C4-2B (cell line): ENCODE results near the gene LPXN.

Experiments
- CTCF ChIP-seq: fragments of 450-650 bp; conservative IDR thresholded peaks from 2 replicates; pipeline ENCODE4 v1.5.1; 2017; ENCODE audit warnings: mild to moderate bottlenecking
- ZFX ChIP-seq: fragments of 450-650 bp; IDR thresholded peaks from 2 replicates; pipeline ENCODE4 v1.6.1; 2017

DNA sequence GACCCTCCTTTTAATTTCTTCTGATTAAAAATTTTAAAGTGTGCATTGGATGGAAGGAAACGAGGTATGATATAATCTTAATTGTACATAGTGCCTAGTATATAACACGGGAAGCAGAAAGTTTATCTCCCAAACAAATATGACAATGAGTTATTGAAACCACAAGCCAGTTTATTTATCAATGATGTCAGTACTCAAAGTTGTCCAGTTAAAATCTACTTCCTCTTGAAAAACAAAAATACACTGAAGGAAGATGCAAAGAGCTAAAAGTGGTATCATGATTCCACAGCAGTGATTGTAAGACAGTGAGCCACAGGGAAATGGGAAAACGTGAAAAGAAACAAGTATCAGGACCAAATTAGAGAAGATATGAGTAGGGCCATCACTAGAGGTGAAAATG lies 48.9 kb downstream of the LPXN start:
- TF ChIP-seq CTCF (no peak), ZFX (no peak)
